ENCODE results near the gene BHLHE41. TPM values are rescaled to one million over a fixed set of nuclear protein-coding genes. Genes with fewer than 3 reads are reported as not detected.

BHLHE41 gene
- total RNA-seq, 1 donor from 2014 or later = 2.9 TPM

GRCh38 chr12:26092346-26093105 lies 32.3 kb downstream of the BHLHE41 start:
- H3K4me1 Mint-ChIP-seq (ENCODE audit: low read depth, unreplicated experiment) = peaks cover 18% of the 10 kb centered on the region

GRCh38 chr12:26091822-26092221 lies 33.0 kb downstream of the BHLHE41 start:
- no peaks in the 10 kb centered on the region for H4K20me1 ChIP-seq (ENCODE audit: insufficient read depth, low read length)
- no peak overlapping the region for H3K27ac ChIP-seq (ENCODE audit: low read depth, low read length)
- H3K27ac Mint-ChIP-seq (ENCODE audit: unreplicated experiment) = no peak overlapping the region
- H3K79me2 ChIP-seq (ENCODE audit: insufficient read depth, low read length) = no peaks in the 10 kb centered on the region
- no peaks in the 10 kb centered on the region for H3K36me3 Mint-ChIP-seq (ENCODE audit: low read depth, unreplicated experiment)
- no peak overlapping the region for H3K4me2 ChIP-seq (ENCODE audit: low read length)
- peaks cover 18% of the 10 kb centered on the region for H3K4me1 Mint-ChIP-seq (ENCODE audit: low read depth, unreplicated experiment)
- no peak overlapping the region for H3K4me3 Mint-ChIP-seq (ENCODE audit: unreplicated experiment)
- no peaks in the 10 kb centered on the region for H3K4me1 ChIP-seq (ENCODE audit: insufficient read depth, low read length)
- no peak overlapping the region for H3K9ac ChIP-seq (ENCODE audit: low read length)
- H3K4me3 ChIP-seq (ENCODE audit: insufficient read depth, low read depth, low read length) = no peak overlapping the region
- H3K36me3 ChIP-seq (ENCODE audit: insufficient read depth, low read length) = no peaks in the 10 kb centered on the region
- DNase-seq (ENCODE audit: low read depth) = no peak
- H2AFZ ChIP-seq (ENCODE audit: low read depth, low read length) = no peak overlapping the region
- H3K9me3 Mint-ChIP-seq (ENCODE audit: unreplicated experiment) = no peaks in the 10 kb centered on the region
- H3K9me3 ChIP-seq (ENCODE audit: insufficient read depth, low read depth, low read length) = no peaks in the 10 kb centered on the region
- no peaks in the 10 kb centered on the region for H3K27me3 Mint-ChIP-seq (ENCODE audit: low read depth, unreplicated experiment)
- no peak for FAIRE-seq
- H3K27me3 ChIP-seq (ENCODE audit: insufficient read depth, low read length) = no peaks in the 10 kb centered on the region
- TF ChIP-seq EZH2 (IDR thresholded peaks at IDR 0.05; ENCODE audit: insufficient read depth, low read length) (no peak), CTCF (IDR thresholded peaks at IDR 0.05; ENCODE audit: insufficient read depth, low read depth, low read length) (peak; percentile 9)

More at GRCh38 chr12:26092346-26093105, 32.3 kb downstream of the BHLHE41 start:
- no peaks in the 10 kb centered on the region for H4K20me1 ChIP-seq (ENCODE audit: insufficient read depth, low read length)
- H3K9me3 ChIP-seq (ENCODE audit: insufficient read depth, low read depth, low read length) = no peaks in the 10 kb centered on the region
- H3K4me2 ChIP-seq (ENCODE audit: low read length) = no peak overlapping the region
- no peaks in the 10 kb centered on the region for H3K36me3 Mint-ChIP-seq (ENCODE audit: low read depth, unreplicated experiment)
- H3K9ac ChIP-seq (ENCODE audit: low read length) = no peak overlapping the region
- no peak overlapping the region for H3K4me3 Mint-ChIP-seq (ENCODE audit: unreplicated experiment)
- H3K27ac Mint-ChIP-seq (ENCODE audit: unreplicated experiment) = peak overlapping the region; percentile 93
- no peaks in the 10 kb centered on the region for H3K36me3 ChIP-seq (ENCODE audit: insufficient read depth, low read length)
- H3K9me3 Mint-ChIP-seq (ENCODE audit: unreplicated experiment) = no peaks in the 10 kb centered on the region
- peak; percentile 50 for DNase-seq (ENCODE audit: low read depth)
- no peak overlapping the region for H3K27ac ChIP-seq (ENCODE audit: low read depth, low read length)
- H3K79me2 ChIP-seq (ENCODE audit: insufficient read depth, low read length) = no peaks in the 10 kb centered on the region
- no peaks in the 10 kb centered on the region for H3K27me3 Mint-ChIP-seq (ENCODE audit: low read depth, unreplicated experiment)
- H3K27me3 ChIP-seq (ENCODE audit: insufficient read depth, low read length) = no peaks in the 10 kb centered on the region
- no peak overlapping the region for H2AFZ ChIP-seq (ENCODE audit: low read depth, low read length)
- no peak for FAIRE-seq
- TF ChIP-seq CTCF (IDR thresholded peaks at IDR 0.05; ENCODE audit: insufficient read depth, low read depth, low read length) (no peak), EZH2 (IDR thresholded peaks at IDR 0.05; ENCODE audit: insufficient read depth, low read length) (no peak)
- no peaks in the 10 kb centered on the region for H3K4me1 ChIP-seq (ENCODE audit: insufficient read depth, low read length)
- H3K4me3 ChIP-seq (ENCODE audit: insufficient read depth, low read depth, low read length) = no peak overlapping the region

Measured in astrocyte (in vitro differentiated cells and primary cell).